GM18870 (cell line): ENCODE measurements around the gene WDHD1.
"Not testable (repeated sequence)": the region's sequence is repeated elsewhere in the genome, so short reads cannot be mapped to it uniquely, and the experiment has no call there.

Experiments used
- ATAC-seq: cut with Tn5 transposase; IDR thresholded peaks from one replicate; pipeline ENCODE4 v1.9.1; 2021; ENCODE audit warnings: moderate library complexity; ENCODE audit not compliant: unreplicated experiment

WDHD1 gene

DNA sequence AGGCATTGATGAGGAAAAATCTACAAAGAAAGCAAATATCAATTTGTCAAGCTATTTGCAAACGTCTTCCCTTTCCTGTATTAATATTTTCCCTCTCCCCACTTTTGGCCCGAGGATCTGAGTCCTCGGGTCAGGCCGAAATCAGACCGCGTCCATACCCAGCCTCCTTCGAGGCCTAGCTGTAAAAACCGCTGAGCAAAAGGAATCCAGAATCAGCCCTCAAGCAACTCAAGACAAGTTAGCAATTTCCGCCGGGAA lies 24.2 kb upstream of the WDHD1 start:
- peak; percentile 27 for ATAC-seq

- ATAC-seq = no peak
Observed at GRCh38 chr14:55048900-55049436, 22.1 kb upstream of the WDHD1 start.

- no peak for ATAC-seq
Observed at GRCh38 chr14:55047301-55048053, 20.6 kb upstream of the WDHD1 start.

DNA sequence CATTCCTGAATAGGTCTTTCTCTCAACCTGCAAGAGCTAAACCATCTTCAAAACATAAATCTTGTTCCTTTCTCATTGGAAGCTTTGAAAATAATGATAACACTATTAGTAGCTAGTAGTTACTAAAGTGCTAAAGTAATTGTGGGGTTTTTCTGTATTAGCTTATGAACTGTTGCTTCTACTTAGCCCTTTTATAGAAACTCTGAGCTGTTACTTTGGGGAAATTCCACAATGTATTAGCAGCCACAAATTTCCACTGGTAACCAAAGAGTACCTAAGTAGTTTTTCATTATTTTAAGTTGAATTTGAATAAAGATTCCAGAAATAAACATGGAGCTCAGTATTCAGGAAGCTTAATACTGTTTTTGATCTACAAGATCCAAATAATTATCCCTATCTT lies 18.2 kb upstream of the WDHD1 start:
- no peak for ATAC-seq

DNA sequence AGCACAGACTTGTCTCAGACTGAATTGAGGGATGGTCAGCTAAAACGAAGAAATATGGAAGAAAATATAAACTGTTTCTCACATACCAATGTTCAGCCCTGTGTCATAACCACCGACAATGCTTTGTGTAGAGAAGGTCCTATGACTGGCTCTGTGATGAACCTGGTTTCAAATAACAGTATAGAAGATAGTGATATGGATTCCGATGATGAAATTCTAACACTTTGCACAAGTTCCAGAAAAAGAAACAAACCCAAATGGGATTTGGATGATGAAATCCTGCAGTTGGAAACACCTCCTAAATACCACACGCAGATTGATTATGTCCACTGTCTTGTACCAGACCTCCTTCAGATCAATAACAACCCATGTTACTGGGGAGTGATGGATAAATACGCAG lies 16.6 kb upstream of the WDHD1 start:
- no peak for ATAC-seq

DNA sequence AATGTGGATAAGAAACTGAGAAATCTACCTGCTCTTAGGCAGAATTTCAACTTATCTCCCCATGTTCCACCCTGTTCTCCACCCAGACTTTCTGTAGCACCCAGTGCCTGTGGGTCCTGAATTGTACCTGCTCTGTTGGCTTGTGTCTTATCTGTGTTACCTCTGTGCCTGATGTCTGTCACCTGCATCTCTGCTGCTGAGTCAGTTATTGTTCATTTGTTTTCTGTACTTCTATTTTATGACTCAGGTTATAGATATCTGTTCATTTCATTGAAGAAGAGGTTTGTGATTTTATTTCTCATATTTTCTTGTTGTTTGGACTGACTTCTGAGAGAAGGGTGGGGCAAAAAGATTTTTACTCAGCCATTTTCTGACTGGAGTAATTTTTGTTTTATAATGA lies 11.8 kb upstream of the WDHD1 start:
- no peak for ATAC-seq

GRCh38 chr14:55037995-55038394 lies 11.1 kb upstream of the WDHD1 start:
- ATAC-seq = not testable (repeated sequence)

DNA sequence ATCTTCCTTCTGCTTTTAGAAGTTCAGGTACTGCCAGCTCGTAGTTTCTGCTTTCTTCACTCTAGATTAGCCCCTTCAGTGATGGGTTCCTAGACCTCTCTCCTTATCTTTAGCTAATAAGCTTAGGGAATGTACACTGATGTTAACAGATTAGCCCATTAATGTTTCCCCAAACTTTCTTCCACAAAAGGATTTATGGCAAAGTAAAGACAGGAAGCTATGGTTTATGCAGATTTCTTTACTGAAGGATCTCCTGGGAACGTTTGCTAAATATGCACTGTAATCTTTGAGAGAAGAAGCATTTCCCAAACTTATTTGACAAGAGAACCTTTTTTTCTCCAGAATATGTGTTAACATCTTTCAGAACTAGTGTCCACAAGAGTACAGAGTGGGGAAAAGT lies 4.3 kb upstream of the WDHD1 start:
- no peak for ATAC-seq

DNA sequence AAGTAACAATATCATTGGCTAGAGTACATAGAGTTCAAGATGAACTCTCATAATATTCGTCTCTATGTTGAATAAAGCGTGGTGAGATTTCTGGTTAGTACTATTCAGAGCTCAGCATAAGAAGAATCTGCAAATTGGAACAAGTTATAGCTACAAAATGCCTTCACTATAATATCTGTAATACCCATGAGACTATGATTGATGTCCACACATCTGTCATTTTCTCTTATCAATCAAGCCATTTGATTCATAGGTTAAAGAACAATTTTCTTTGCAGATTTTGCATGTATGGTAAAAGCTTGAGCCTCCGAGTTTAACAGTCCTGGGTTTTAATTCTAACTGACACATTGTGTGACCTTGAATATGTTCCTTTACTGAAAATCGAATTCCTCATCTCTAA lies 1.6 kb upstream of the WDHD1 start:
- ATAC-seq = no peak

- ATAC-seq = no peak
Observed at GRCh38 chr14:55028066-55028465, 1.2 kb upstream of the WDHD1 start.

DNA sequence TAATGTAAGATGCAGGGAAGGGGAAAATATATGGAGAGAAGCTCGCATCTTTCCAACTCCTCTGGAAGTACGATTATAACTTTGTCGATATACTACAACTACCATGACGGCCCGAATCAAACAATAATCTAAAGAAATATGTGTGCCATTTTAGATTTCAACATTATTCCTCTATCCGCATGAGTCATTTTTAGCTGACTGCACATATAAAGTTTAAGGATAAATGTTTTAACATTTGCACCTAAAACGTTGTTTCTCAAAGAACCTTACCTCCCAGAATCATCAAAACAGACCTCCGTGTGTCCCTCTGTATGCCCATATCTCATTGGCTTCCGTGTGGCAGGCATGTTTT lies 482 bp downstream of the WDHD1 start:
- no peak for ATAC-seq

DNA sequence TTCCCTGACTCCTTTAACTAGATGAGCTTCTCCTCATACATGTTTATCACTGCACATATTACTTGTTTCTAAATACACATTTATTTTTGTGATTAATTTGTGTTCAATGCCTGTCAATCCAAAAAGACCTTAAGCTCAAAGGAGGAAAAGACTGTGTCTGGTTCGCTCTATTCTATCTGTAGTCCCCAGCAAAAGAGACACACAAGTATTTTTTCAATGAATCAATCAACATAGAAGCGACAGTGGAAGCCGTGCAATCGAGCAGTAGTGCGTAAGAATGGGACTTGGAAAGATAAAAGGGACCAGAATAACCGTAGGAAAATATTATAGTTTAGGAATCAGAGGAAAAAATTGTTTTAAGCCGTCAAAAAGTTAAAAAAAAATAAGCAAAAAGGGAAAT lies 951 bp downstream of the WDHD1 start:
- no peak for ATAC-seq

DNA sequence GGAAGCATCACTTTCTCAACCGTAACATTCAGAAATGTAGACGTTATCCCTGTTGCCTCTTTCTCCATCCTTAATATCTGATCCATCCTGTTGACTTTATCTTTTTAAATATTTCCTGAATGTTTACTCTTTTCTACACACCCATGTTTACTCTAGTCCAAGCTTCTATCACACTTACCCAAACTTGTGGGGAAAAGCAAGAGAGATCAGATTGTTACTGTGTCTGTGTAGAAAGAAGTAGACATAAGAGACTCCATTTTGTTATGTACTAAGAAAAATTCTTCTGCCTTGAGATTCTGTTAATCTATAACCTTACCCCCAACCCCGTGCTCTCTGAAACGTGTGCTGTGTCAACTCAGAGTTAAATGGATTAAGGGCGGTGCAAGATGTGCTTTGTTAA lies 2.5 kb downstream of the WDHD1 start:
- ATAC-seq = not testable (repeated sequence)

DNA sequence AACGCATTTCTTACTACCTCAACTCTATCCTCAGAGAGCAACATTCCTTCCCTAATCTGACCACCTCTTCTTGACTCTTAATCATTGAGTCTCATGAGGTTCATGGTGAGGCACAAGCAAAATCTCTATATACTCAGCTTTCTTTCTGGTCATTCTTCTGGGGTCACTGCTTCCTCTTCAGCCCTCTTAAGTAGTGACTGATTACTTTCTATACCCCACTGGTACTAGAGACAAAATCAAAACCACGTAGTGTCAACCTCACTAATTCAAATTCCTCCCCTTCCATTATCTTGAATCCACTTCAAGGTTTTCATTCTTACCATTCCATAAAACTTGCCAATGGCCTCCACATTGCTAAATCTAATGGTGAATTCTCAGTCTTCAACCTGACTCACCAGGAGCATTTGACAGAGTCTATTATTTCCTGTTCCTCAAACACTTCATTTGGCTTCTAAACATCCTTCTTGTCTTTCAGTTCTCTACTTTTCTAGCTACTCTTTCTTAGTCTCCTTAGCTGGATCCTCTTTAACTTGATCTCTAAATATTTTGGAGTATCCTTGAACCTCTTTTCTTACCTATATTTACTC lies 6.8 kb downstream of the WDHD1 start:
- no peak for ATAC-seq

GRCh38 chr14:55015006-55015405 lies 11.9 kb downstream of the WDHD1 start:
- ATAC-seq = no peak

GRCh38 chr14:55005071-55005470 lies 21.8 kb downstream of the WDHD1 start:
- no peak for ATAC-seq

- ATAC-seq = no peak
Observed at GRCh38 chr14:55000381-55000780, 26.5 kb downstream of the WDHD1 start.

DNA sequence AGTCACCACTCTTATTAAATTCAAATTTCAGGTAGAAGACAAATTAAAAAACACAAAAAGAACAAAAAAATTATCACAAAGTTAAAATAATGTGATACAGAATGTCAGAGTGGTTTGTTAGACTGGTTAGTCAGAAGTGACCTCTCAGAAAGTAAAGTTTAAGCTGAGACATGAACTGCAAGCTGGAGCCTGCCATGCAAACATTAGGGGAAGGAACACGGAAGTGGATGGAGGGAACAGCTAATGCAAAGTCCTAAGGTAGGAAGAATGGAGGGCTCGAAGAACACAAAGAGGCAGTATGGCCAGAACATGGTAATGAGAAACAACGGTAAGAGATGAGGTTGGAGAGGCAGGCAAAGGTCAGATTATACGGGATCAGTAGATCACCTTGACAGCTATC lies 41.7 kb downstream of the WDHD1 start:
- ATAC-seq = no peak

DNA sequence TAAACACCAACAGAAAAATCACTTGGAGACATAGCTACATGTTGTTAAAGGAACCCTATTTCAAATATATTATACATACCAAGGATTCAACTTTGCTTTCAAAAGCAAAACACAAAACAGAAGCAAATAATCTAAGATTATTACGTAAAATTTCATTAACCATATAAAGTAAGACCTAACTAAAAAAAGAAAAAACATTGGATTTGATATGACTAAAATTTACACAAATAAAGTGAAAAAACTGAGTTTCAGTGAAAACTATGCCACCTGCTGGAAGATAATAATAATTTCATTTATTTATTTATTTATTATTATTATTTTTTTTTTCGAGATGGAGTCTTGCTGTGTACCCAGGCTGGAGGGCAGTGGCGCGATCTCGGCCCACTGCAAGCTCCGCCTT lies 45.2 kb downstream of the WDHD1 start:
- ATAC-seq = no peak

DNA sequence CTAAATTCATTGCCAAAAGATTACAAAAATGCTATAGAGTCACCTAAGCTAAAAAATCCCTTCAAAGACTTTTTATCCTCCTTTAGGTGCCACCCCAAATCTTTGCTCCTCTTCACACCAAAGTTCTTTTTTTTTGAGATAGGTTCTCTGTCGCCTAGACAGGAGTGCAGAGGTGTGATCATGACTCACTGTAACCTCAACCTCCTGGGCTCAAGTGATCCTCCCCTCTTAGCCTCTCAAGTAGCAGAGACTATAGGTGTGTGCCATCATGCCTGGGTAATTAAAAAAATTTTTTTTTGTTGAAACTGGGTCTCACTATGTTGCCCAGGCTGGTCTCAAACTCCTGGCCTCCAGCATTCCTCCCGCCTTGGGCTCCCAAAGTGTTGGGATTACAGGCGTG lies 47.9 kb downstream of the WDHD1 start:
- no peak for ATAC-seq

DNA sequence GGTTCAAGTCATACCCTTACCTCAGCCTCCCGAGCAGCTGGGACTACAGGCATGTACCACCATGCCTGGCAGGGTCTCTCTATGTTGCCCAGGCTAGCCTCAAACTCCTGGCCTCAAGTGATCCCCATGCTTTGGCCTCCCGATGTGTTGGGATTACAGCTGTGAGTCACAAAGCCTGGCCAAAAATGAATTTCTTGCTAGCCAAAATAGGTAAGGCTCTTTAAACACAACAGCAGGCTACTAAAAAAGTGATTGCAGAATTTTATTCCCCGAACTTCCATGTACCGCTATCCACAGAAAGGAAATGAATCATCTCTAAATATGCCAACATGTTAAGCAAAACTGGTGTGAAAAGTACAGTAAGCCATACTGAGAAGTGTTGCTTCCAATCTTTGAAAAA lies 50.6 kb downstream of the WDHD1 start:
- ATAC-seq = no peak

DNA sequence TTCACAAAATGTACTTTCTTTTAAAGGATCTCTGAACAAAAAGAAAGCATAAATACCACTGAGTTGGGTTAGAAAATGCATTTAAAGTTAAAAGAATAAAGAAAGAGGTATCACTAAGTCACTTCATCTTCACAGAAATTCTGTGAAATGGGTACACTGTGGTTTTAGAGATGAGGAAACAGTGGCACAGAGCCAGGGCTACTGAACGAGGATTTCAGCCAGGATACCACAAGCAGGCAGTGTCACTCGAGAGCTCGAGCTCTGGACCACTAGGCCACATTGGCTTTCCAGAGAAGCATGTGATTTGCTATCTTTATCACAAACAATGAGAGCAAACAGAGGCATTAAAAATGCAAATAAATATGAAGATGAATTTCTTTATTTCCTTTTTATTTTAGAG lies 51.0 kb downstream of the WDHD1 start:
- no peak for ATAC-seq

- no peak for ATAC-seq
Observed at GRCh38 chr14:54974788-54975414, 52.0 kb downstream of the WDHD1 start.
